ENCODE results near the gene RTL5.

GRCh38 chrX:72105436-72105835 is 26.3 kb downstream of the RTL5 start:
- TF ChIP-seq CTCF (IDR thresholded peaks at IDR 0.05; ENCODE audit: poor library complexity, severe bottlenecking) (no peak), POLR2AphosphoS5 (IDR thresholded peaks at IDR 0.05) (no peak)
